Stomach smooth muscle (tissue), 2 donors: ENCODE data around the gene GRK4.

Experiments used
- H3K27ac ChIP-seq: one replicate; pipeline ENCODE4 v1.7.0; 2013; ENCODE audit warnings: mild to moderate bottlenecking, low read length, inconsistent platforms
- H3K27me3 ChIP-seq, 2 donors: one replicate each; pipeline ENCODE4 v1.7.0; 2013; ENCODE audit warnings: low read length in 2 of 2; ENCODE audit not compliant: insufficient read depth in 2 of 2, control insufficient read depth in 1 of 2
- H3K36me3 ChIP-seq, 2 donors: one replicate each; pipeline ENCODE4 v1.7.0; 2013; ENCODE audit warnings: low read length in 2 of 2; ENCODE audit not compliant: control insufficient read depth in 2 of 2, insufficient read depth in 2 of 2
- H3K4me1 ChIP-seq: one replicate; pipeline ENCODE4 v1.7.0; 2013; ENCODE audit warnings: low read length; ENCODE audit not compliant: control insufficient read depth, insufficient read depth
- H3K4me3 ChIP-seq, 2 donors: one replicate each; pipeline ENCODE4 v1.7.0; 2013; ENCODE audit warnings: low read length in 2 of 2
- H3K9ac ChIP-seq, 2 donors: one replicate each; pipeline ENCODE4 v1.7.0; 2013; ENCODE audit warnings: low read length in 2 of 2, mild to moderate bottlenecking in 1 of 2
- H3K9me3 ChIP-seq, 2 donors: one replicate each; pipeline ENCODE4 v1.7.0; 2013; ENCODE audit warnings: low read length in 2 of 2; ENCODE audit not compliant: control insufficient read depth in 2 of 2
- donor health status: healthy.
- donor health status: Pancreatic carcinoma.

Gene GRK4

GRCh38 chr4:3036131-3036952 is 73.0 kb downstream of the GRK4 start:
- Histone ChIP-seq H3K4me1 (peaks cover 21% of the 10 kb centered on the region), H3K36me3 (no peaks in the 10 kb centered on the region), H3K4me3 (no peak overlapping the region), H3K27me3 (no peaks in the 10 kb centered on the region), H3K9me3 (no peaks in the 10 kb centered on the region), H3K27ac (no peak overlapping the region), H3K9ac (no peak overlapping the region)

GRCh38 chr4:3037957-3038461 is 74.6 kb downstream of the GRK4 start:
- peak overlapping the region; percentile 45 to 60 for H3K9ac ChIP-seq
- peak overlapping the region; percentile 69 to 78 for H3K4me3 ChIP-seq
- H3K36me3 ChIP-seq: no peaks in the 10 kb centered on the region
- H3K4me1 ChIP-seq: peaks cover 30% of the 10 kb centered on the region
- peaks cover 0 to 7% of the 10 kb centered on the region in 2 donors for H3K27me3 ChIP-seq
- no peaks in the 10 kb centered on the region for H3K9me3 ChIP-seq
- H3K27ac ChIP-seq: no peak overlapping the region

DNA sequence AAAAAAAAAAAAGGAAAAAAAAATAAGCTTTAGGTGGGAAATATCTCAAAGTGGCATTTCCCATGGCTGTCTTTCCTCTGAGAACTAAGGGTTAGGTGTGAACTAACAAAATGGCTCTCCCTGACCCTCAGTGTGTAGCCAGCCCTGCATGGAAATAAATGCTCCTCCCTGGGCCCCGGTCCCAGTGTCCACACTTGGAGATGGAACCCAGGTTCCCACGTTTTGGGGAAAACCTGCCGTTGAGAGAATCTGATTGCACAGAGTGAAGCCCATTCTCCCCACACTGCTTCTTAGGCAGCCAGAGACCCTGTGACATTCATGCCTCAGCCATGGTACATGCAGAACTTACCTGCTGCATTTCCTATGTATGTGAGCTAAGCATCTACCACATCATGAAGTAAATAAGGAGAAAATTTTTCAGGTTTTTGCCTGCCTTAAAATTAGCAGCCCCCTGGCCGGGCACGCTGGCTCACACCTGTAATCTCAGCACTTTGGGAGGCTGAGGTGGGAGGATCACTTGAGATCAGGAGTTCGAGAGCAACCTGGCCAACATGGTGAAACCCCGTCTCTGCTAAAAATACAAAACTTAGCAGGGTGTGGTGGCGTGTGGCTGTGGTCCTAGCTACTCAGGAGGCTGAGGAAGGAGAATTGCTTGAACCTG is 76.5 kb downstream of the GRK4 start:
- no peak overlapping the region for H3K4me3 ChIP-seq
- no peak overlapping the region for H3K9ac ChIP-seq
- H3K9me3 ChIP-seq: no peaks in the 10 kb centered on the region
- H3K36me3 ChIP-seq: no peaks in the 10 kb centered on the region
- H3K27me3 ChIP-seq: peaks cover 0 to 7% of the 10 kb centered on the region in 2 donors
- H3K27ac ChIP-seq: no peak overlapping the region
- peaks cover 30% of the 10 kb centered on the region for H3K4me1 ChIP-seq

GRCh38 chr4:3040452-3041191 is 77.3 kb downstream of the GRK4 start:
- Histone ChIP-seq H3K36me3 (no peaks in the 10 kb centered on the region), H3K9me3 (no peaks in the 10 kb centered on the region), H3K27ac (no peak overlapping the region), H3K27me3 (peaks cover 0 to 7% of the 10 kb centered on the region in 2 donors), H3K4me3 (peak overlapping the region in 1 of 2 donors; percentile 60), H3K9ac (peak overlapping the region in 1 of 2 donors; percentile 47), H3K4me1 (peaks cover 30% of the 10 kb centered on the region)

- Histone ChIP-seq H3K36me3 (no peaks in the 10 kb centered on the region), H3K9me3 (no peaks in the 10 kb centered on the region), H3K4me1 (peaks cover 30% of the 10 kb centered on the region), H3K27ac (no peak overlapping the region), H3K9ac (peak overlapping the region; percentile 46 to 47), H3K4me3 (peak overlapping the region; percentile 60 to 68), H3K27me3 (peaks cover 0 to 7% of the 10 kb centered on the region in 2 donors)
Observed at GRCh38 chr4:3041192-3042142, 78.1 kb downstream of the GRK4 start.

DNA sequence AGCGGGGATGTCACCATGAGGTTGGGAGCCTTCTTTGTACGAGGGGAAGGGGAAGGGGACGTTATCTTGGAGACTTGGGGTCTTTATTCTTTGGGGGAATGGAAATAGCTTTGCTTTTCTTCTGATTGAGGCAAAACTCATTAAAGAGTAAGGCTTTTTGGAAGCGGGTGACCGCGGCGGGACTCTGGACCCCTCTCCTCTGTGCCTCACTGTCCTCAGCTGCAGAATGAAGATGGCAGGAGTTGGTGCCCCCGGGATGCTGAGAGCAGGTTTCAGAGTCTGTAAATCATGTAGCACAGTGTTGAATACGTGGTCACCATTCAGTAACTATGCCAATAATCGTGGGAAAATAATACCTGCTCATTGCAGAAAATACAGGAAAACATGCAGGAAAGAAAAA is 78.9 kb downstream of the GRK4 start:
- no peak overlapping the region for H3K27ac ChIP-seq
- H3K9me3 ChIP-seq: no peaks in the 10 kb centered on the region
- peaks cover 27% of the 10 kb centered on the region for H3K4me1 ChIP-seq
- H3K4me3 ChIP-seq: peak overlapping the region; percentile 60 to 68
- H3K9ac ChIP-seq: peak overlapping the region; percentile 29 to 46
- H3K27me3 ChIP-seq: peaks cover 0 to 7% of the 10 kb centered on the region in 2 donors
- H3K36me3 ChIP-seq: no peaks in the 10 kb centered on the region

DNA sequence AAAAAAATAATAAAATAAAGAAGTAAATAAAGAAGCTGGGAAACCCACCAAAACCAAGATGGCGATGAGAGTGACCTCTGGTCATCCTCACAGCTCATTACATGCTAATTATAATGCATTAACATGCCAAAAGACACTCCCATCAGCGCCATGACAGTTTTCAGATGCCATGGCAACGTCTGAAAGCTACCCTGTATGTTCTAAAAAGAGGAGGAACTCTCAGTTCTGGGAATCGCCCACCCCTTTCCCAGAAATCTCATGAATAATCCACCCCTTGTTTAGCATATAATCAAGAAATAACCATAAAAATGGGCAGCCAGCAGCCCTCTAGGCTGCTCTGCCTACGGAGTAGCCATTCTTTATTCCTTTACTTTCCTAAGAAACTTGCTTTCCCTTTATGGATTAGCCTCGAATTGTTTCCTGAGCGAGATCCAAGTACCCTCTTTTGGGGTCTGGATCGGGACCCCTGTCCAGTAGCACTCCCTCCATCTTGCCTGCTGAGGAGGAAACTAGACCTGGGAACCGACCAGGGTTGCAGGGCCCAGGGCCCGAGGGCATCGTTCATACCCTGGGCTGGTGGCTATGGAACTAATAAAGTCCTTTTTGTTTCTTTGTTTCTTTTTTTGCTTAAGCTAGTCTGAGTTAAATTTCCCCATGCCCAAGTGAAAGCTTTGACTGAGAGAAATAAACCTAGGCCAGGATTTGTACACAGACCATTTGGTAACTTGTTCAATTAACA is 80.1 kb downstream of the GRK4 start:
- Histone ChIP-seq H3K4me1 (peaks cover 16% of the 10 kb centered on the region), H3K4me3 (no peak overlapping the region), H3K36me3 (no peaks in the 10 kb centered on the region), H3K27ac (no peak overlapping the region), H3K9ac (no peak overlapping the region), H3K9me3 (no peaks in the 10 kb centered on the region), H3K27me3 (peaks cover 0 to 7% of the 10 kb centered on the region in 2 donors)

- peaks cover 0 to 7% of the 10 kb centered on the region in 2 donors for H3K27me3 ChIP-seq
- no peak overlapping the region for H3K4me3 ChIP-seq
- no peaks in the 10 kb centered on the region for H3K9me3 ChIP-seq
- H3K36me3 ChIP-seq: no peaks in the 10 kb centered on the region
- no peak overlapping the region for H3K9ac ChIP-seq
- H3K4me1 ChIP-seq: peaks cover 14% of the 10 kb centered on the region
- no peak overlapping the region for H3K27ac ChIP-seq
Observed at GRCh38 chr4:3044870-3045819, 81.8 kb downstream of the GRK4 start.

GRCh38 chr4:3046162-3046561 is 82.8 kb downstream of the GRK4 start:
- H3K4me3 ChIP-seq: no peak overlapping the region
- no peaks in the 10 kb centered on the region for H3K36me3 ChIP-seq
- peaks cover 10% of the 10 kb centered on the region for H3K4me1 ChIP-seq
- H3K27me3 ChIP-seq: peaks cover 0 to 7% of the 10 kb centered on the region in 2 donors
- no peaks in the 10 kb centered on the region for H3K9me3 ChIP-seq
- no peak overlapping the region for H3K27ac ChIP-seq
- H3K9ac ChIP-seq: no peak overlapping the region
